CD4-positive, alpha-beta T cell treated with Interleukin-10 for 1 hour (primary cell): ENCODE results near the gene PPP3CA.
A peak's percentile ranks its signal among the peaks of the same experiment; 100 is the strongest.

Experiments used
- DNase-seq: peaks from one replicate; pipeline ENCODE4 v3.0.0-alpha.2; 2020

PPP3CA gene

DNA sequence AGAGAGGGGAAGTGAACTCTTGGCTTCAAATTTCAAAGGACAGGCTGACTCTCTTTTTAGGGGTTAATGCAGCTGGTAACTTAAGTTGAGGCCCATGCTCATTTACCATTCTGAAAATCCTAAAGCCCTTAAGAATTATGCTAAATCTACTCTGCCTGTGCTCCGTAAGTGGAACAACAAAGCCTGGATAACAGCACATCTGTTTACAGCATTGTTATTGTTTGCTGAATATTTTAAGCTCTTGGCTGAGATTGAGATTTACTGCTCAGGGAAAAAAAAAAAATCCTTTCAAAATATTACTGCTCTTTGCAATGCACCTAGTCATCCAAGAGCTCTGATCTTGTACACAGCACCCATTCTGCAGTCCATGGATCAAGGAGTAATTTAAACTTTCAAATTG lies 17.7 kb downstream of the PPP3CA start:
- DNase-seq, result no peak

GRCh38 chr4:101328063-101328602 lies 19.2 kb downstream of the PPP3CA start:
- DNase-seq, result peak; percentile 60

- DNase-seq, result no peak
Measured at GRCh38 chr4:101326576-101326975, 20.8 kb downstream of the PPP3CA start.

- DNase-seq, result no peak
Measured at GRCh38 chr4:101322743-101323142, 24.6 kb downstream of the PPP3CA start.

GRCh38 chr4:101321481-101322042 lies 25.8 kb downstream of the PPP3CA start:
- no peak for DNase-seq

DNA sequence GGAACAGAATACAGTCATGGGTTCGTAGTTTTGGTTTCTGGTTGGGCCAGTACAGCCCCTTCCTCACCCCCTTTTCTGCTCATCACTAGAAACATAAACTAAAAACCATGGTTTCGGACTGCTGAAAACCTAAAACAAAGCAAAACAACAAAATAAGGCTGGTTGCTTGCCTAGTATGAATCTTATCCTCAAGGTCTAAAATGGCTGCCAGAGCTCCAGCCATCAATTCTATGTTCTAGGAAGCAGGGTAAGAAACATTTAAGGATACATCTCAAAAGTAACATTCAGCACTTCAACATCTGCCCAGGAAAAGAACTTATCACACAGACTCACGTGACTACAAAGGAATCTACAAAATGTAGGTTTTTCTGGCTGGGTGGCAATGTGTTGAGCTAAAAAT lies 31.5 kb downstream of the PPP3CA start:
- no peak for DNase-seq

DNA sequence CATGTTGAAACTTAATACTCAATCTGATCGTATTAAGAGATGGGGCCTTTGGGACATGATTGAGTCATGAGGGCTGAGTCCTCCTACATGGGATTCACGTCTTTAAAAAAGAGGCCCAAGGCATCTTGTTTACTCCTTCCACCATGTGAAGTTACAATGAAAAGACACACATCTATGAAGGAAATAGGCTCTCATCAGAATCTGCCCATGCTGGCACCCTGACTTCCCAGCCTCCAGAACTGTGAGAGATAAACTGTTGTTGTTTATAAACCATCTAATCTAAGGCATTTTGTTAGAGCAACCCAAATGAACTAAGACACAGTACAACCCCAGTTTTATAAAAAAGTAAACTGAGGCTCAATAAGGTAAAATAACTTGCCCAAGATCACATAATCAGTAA lies 32.3 kb downstream of the PPP3CA start:
- no peak for DNase-seq

GRCh38 chr4:101309925-101310324 lies 37.4 kb downstream of the PPP3CA start:
- no peak for DNase-seq

GRCh38 chr4:101307899-101308298 lies 39.4 kb downstream of the PPP3CA start:
- no peak for DNase-seq

GRCh38 chr4:101306764-101307615 lies 40.3 kb downstream of the PPP3CA start:
- no peak for DNase-seq

DNA sequence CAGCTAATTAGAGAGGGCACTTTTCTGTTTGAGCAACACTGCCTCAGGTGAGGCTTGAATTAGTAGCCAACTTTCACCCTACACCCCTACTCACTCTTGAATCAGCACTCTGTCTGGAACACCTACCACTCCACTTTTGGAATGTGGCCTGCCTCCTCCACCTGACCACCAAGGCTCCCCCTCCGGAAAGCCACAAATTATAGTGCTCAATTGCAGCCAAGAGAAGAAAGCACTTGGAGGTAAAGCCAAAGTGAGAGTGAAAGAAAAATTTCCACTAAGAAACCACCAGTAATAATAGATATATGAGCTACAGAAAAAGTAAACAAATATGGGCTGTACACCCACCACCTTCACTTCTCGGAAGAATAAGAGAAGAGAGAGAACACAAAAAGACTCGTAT lies 41.1 kb downstream of the PPP3CA start:
- DNase-seq, result peak; percentile 19

GRCh38 chr4:101304916-101305315 lies 42.4 kb downstream of the PPP3CA start:
- DNase-seq, result no peak

DNA sequence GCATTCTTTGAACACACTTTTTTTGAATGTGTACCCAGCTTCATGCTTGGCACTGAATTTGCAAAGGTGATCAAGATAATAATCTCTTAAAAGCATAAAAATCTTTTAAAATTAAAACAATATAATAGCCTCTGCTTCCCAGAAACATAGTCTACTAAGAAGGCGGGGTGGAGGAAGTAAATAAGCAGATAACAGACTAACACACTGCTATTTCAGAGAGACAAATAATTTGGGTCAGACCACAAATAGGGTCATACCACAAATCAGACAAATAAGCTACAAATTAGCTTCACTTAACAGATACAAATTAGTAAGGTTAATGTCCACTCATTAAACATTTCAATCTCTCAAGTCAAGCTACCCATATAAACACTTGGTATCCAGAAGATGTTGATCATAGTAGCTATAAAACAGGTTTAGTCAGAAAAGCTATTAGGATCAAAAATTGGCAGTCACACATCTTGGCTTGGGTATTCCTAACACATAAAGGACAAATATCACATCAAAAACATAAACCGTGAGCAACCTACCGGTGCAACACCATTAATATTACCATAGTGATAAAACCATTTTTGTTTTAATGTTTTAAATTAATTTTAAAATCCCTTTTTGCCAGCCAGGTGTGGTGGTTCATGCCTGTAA lies 47.3 kb downstream of the PPP3CA start:
- DNase-seq, result no peak

DNA sequence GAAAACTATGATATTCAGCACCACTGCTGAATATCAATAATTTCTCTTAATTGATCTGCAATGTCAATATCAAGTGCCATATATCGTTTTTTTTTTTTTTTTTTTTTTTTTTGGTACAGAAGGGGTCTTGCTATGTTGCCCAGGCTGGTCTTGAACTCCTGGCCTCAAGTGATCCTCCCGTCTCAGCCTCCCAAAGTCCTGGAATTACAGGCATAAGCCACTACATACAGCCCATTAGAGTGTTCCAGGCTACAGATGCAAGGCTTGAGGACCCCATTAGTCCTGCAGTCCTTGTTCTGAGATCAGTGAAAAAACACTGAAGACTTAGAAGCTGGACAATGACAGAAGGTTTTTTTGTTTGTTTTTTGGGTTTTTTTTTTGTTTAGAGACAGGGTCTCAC lies 48.3 kb downstream of the PPP3CA start:
- DNase-seq, result no peak

DNA sequence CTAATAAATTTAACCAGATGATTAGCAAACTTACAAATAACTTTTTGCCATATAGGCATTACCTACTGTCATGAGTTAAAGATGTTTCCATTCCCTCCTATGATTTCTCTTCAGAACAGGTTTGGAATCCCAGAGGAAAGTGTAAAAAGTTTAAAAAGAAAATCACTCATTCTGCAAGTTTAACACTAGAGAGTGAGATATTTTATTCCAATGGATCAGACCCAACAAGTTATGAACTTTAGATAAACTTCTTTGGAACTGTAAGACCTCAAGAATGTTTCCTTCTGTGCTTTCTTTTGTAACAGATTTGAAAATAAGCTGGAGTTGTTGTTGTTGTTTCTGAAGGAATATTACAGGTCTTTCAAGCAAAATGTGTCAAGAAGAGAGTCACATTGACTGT lies 51.6 kb downstream of the PPP3CA start:
- DNase-seq, result no peak

- DNase-seq, result no peak
Measured at GRCh38 chr4:101294597-101294996, 52.7 kb downstream of the PPP3CA start.

DNA sequence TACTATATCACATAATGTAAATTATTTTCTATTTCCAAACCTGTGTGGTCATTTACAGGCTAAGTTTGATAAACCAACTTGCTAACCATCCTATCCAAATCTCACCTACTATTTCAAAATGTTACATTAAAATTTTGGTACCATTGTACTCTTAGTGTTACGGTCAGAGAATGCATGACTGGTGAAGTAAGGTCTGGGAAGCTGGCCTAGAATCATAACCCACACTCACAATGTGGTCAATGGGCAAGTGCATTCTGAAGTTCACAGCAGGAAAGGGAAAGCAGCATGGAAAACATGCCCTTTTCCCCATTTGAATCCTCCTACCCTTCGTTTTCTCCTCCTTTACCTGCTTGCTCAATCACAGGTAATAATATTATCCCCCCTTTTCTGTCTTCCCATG lies 54.4 kb downstream of the PPP3CA start:
- no peak for DNase-seq

GRCh38 chr4:101292214-101292613 lies 55.1 kb downstream of the PPP3CA start:
- no peak for DNase-seq

- no peak for DNase-seq
Measured at GRCh38 chr4:101291198-101291597, 56.1 kb downstream of the PPP3CA start.

DNA sequence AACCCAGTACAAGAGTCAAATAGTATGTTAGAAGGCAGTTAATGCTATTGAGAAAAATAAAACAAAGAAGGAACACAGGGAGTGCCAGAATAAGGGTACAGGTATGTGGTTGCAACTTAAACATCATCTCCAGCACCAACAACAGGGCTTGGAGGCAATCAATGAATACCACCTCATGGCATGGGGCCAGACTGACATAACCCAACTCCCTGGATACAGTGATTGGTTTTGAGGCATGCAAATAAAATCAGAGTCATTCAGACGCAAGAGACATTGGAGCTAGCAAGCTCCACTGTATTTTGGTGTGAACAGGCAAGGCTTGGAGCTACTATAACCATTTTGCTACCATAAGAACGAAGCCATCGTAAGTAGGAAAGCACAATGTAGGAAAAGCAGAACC lies 56.7 kb downstream of the PPP3CA start:
- DNase-seq, result no peak

DNA sequence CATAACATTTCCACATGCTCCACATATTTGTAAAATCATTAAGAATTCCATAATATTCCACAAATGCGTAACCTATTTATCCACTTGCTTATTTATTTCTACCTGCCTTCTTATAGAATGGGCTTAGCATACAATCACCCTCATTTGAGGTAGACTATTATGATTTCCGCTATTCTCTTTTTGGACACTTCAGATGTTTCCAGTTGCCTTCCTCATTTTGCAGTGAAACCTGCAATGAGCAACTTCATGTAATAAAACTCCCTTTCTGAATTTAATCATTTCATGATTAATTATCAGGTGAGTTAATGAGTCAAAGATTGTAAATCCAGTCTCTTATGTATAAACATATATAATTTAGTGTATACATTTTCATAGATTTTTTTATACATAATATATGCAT lies 58.0 kb downstream of the PPP3CA start:
- no peak for DNase-seq

GRCh38 chr4:101288365-101289145 lies 58.8 kb downstream of the PPP3CA start:
- DNase-seq, result no peak

DNA sequence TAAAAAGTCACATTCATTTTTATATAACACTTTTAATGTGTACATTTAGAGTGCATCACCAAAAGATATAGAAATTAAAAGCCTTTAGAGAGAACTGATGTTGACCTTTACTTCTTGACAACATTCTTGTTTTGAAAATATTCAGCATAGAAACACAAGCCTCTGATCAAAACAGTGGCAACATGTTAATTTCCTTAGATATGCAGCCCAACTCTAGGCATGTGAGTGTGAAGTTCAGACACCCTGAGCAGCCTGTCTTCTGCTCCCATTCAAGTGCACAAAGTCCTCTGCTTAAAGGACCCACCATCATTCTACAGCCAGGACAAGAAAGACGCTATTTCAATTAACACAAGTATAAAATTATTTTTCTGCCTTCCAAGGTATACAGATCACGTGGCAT lies 60.0 kb downstream of the PPP3CA start:
- peak; percentile 17 for DNase-seq
